HG02981 (cell line): ENCODE measurements around the gene PSMC3.

Source experiments
- ATAC-seq: cut with Tn5 transposase; IDR thresholded peaks from one replicate; pipeline ENCODE4 v1.9.1; 2021; ENCODE audit warnings: mild to moderate bottlenecking, moderate library complexity; ENCODE audit not compliant: unreplicated experiment

Gene PSMC3

GRCh38 chr11:47395223-47396048 lies 30.8 kb downstream of the PSMC3 start:
- ATAC-seq = no peak

- ATAC-seq = peak; percentile 54
Measured at GRCh38 chr11:47394322-47395222, 31.7 kb downstream of the PSMC3 start.

GRCh38 chr11:47394050-47394321 lies 32.3 kb downstream of the PSMC3 start:
- ATAC-seq = no peak

GRCh38 chr11:47393163-47394049 lies 32.8 kb downstream of the PSMC3 start:
- ATAC-seq = no peak

- ATAC-seq = no peak
Measured at GRCh38 chr11:47392546-47393162, 33.6 kb downstream of the PSMC3 start.

GRCh38 chr11:47391711-47392432 lies 34.4 kb downstream of the PSMC3 start:
- ATAC-seq = no peak

- ATAC-seq = no peak
Measured at GRCh38 chr11:47391077-47391583, 35.1 kb downstream of the PSMC3 start.

GRCh38 chr11:47390422-47390760 lies 35.8 kb downstream of the PSMC3 start:
- ATAC-seq = no peak

- no peak for ATAC-seq
Measured at GRCh38 chr11:47389577-47390421, 36.4 kb downstream of the PSMC3 start.

- ATAC-seq = no peak
Measured at GRCh38 chr11:47388697-47389576, 37.3 kb downstream of the PSMC3 start.

- ATAC-seq = no peak
Measured at GRCh38 chr11:47387944-47388696, 38.1 kb downstream of the PSMC3 start.

GRCh38 chr11:47384498-47384897 lies 41.7 kb downstream of the PSMC3 start:
- ATAC-seq = no peak

- no peak for ATAC-seq
Measured at GRCh38 chr11:47383071-47383470, 43.2 kb downstream of the PSMC3 start.

GRCh38 chr11:47380078-47380477 lies 46.2 kb downstream of the PSMC3 start:
- ATAC-seq = no peak

GRCh38 chr11:47379317-47379716 lies 46.9 kb downstream of the PSMC3 start:
- no peak for ATAC-seq

- peak; percentile 10 for ATAC-seq
Measured at GRCh38 chr11:47378836-47379170, 47.4 kb downstream of the PSMC3 start.

- peak; percentile 78 for ATAC-seq
Measured at GRCh38 chr11:47378010-47378835, 48.0 kb downstream of the PSMC3 start, which contains the start of gene SPI1. Gene SPI1, minus strand, starts transcription at chr11:47378547. Its CDS starts 194 bp downstream, at chr11:47378353.
